H9 (cell line): ENCODE results near the gene CERS6. TPM values are rescaled to one million over a fixed set of nuclear protein-coding genes. Genes with fewer than 3 reads are reported as not detected.

Experiments used
- DNase-seq: peaks from one replicate; pipeline ENCODE4 v3.0.0-alpha.2; 2017
- H2AFZ ChIP-seq: one replicate; pipeline ENCODE4 v1.6.1; 2013; ENCODE audit warnings: mild to moderate bottlenecking, low read length, control low read depth, moderate library complexity
- H2AK5ac ChIP-seq: 2 replicates; pipeline ENCODE4 v1.6.1; 2013; ENCODE audit warnings: low read length, control low read depth, mixed read lengths; ENCODE audit not compliant: insufficient read length
- H2BK120ac ChIP-seq: one replicate; pipeline ENCODE4 v1.6.1; 2013; ENCODE audit warnings: low read depth, mild to moderate bottlenecking, low read length, control low read depth, inconsistent platforms; ENCODE audit not compliant: poor library complexity, severe bottlenecking
- H2BK12ac ChIP-seq: 2 replicates; pipeline ENCODE4 v1.6.1; 2013; ENCODE audit warnings: low read length, control low read depth, mixed read lengths, low read depth; ENCODE audit not compliant: insufficient read length
- H2BK15ac ChIP-seq: 2 replicates; pipeline ENCODE4 v1.6.1; 2013; ENCODE audit warnings: low read depth, low read length, control low read depth
- H2BK20ac ChIP-seq: one replicate; pipeline ENCODE4 v1.6.1; 2013; ENCODE audit warnings: low read depth, mild to moderate bottlenecking, low read length, control low read depth, inconsistent platforms; ENCODE audit not compliant: poor library complexity, severe bottlenecking
- H2BK5ac ChIP-seq: 2 replicates; pipeline ENCODE4 v1.6.1; 2013; ENCODE audit warnings: low read length, control low read depth, mixed read lengths; ENCODE audit not compliant: insufficient read length
- H3K14ac ChIP-seq: 2 replicates; pipeline ENCODE4 v1.6.1; 2013; ENCODE audit warnings: low read length, control low read depth; ENCODE audit not compliant: insufficient read depth
- H3K18ac ChIP-seq: 2 replicates; pipeline ENCODE4 v1.6.1; 2013; ENCODE audit warnings: low read depth, mild to moderate bottlenecking, mixed read lengths, low read length, control low read depth; ENCODE audit not compliant: insufficient read length
- H3K23ac ChIP-seq: 2 replicates; pipeline ENCODE4 v1.6.1; 2013; ENCODE audit warnings: low read length, control low read depth, mixed read lengths, low read depth; ENCODE audit not compliant: insufficient read length
- H3K23me2 ChIP-seq: 2 replicates; pipeline ENCODE4 v1.6.1; 2013; ENCODE audit warnings: low read depth, mild to moderate bottlenecking, mixed read lengths, low read length, control low read depth; ENCODE audit not compliant: insufficient read length, poor library complexity, severe bottlenecking
- H3K27ac ChIP-seq: 2 replicates; pipeline ENCODE4 v1.5.1; 2013; ENCODE audit warnings: low read length, control low read depth, mixed read lengths, low read depth; ENCODE audit not compliant: insufficient read length
- H3K27me3 ChIP-seq: 2 replicates; pipeline ENCODE4 v1.6.1; 2013; ENCODE audit warnings: low read length, control low read depth, inconsistent platforms; ENCODE audit not compliant: insufficient read depth
- H3K4ac ChIP-seq: 2 replicates; pipeline ENCODE4 v1.6.1; 2013; ENCODE audit warnings: low read depth, mild to moderate bottlenecking, control low read depth, inconsistent platforms, low read length, moderate library complexity
- H3K4me1 ChIP-seq: 2 replicates; pipeline ENCODE4 v1.6.1; 2013; ENCODE audit warnings: low read length, control low read depth, inconsistent platforms; ENCODE audit not compliant: insufficient read depth
- H3K4me2 ChIP-seq: 2 replicates; pipeline ENCODE4 v1.6.1; 2013; ENCODE audit warnings: low read length, control low read depth, mixed read lengths; ENCODE audit not compliant: insufficient read length, insufficient read depth
- H3K56ac ChIP-seq: 2 replicates; pipeline ENCODE4 v1.6.1; 2013; ENCODE audit warnings: low read depth, mild to moderate bottlenecking, mixed read lengths, low read length, control low read depth; ENCODE audit not compliant: insufficient read length
- H3K79me1 ChIP-seq: 2 replicates; pipeline ENCODE4 v1.6.1; 2013; ENCODE audit warnings: low read depth, mild to moderate bottlenecking, moderate library complexity, low read length, control low read depth, inconsistent platforms; ENCODE audit not compliant: insufficient read depth, poor library complexity, severe bottlenecking
- H3K79me2 ChIP-seq: 2 replicates; pipeline ENCODE4 v1.6.1; 2013; ENCODE audit warnings: low read length, control low read depth, inconsistent platforms; ENCODE audit not compliant: insufficient read depth
- H3K9ac ChIP-seq: 2 replicates; pipeline ENCODE4 v1.6.1; 2013; ENCODE audit warnings: low read length, control low read depth, mixed read lengths; ENCODE audit not compliant: insufficient read length; ENCODE audit errors: extremely low read depth
- H3K9me3 ChIP-seq: one replicate; pipeline ENCODE4 v1.6.1; 2013; ENCODE audit warnings: low read depth, low read length, inconsistent platforms; ENCODE audit not compliant: control insufficient read depth
- H3T11ph ChIP-seq: one replicate; pipeline ENCODE4 v1.6.1; 2013; ENCODE audit warnings: mild to moderate bottlenecking, low read length, control low read depth, inconsistent platforms
- H4K20me1 ChIP-seq: one replicate; pipeline ENCODE4 v1.6.1; 2013; ENCODE audit not compliant: control insufficient read depth, insufficient read length, insufficient read depth
- H4K5ac ChIP-seq: 2 replicates; pipeline ENCODE4 v1.6.1; 2013; ENCODE audit warnings: low read depth, mild to moderate bottlenecking, mixed read lengths, low read length, control low read depth; ENCODE audit not compliant: insufficient read length
- H4K8ac ChIP-seq: replicated peaks from 2 replicates; pipeline ENCODE4 v1.6.1; 2013; ENCODE audit warnings: low read length, control low read depth, mixed read lengths, low read depth; ENCODE audit not compliant: insufficient read length
- H4K91ac ChIP-seq: 2 replicates; pipeline ENCODE4 v1.6.1; 2013; ENCODE audit warnings: low read depth, mild to moderate bottlenecking, moderate library complexity, mixed read lengths, low read length, control low read depth; ENCODE audit not compliant: insufficient read length
- H3K27ac Mint-ChIP-seq, 3 experiments: 2 replicates in 2 of 3; 3 replicates in 1 of 3; pipeline ENCODE4 v1.8.0; 2020 to 2021; ENCODE audit warnings: mixed read lengths in 3 of 3, mild to moderate bottlenecking in 1 of 3, moderate library complexity in 1 of 3
- H3K27me3 Mint-ChIP-seq: 2 replicates; pipeline ENCODE4 v1.8.0; 2021; ENCODE audit warnings: low read depth, mild to moderate bottlenecking, moderate library complexity, mixed read lengths
- H3K36me3 Mint-ChIP-seq, 3 experiments: 2 replicates in 2 of 3; 3 replicates in 1 of 3; pipeline ENCODE4 v1.8.0; 2020 to 2021; ENCODE audit warnings: low read depth in 3 of 3, mixed read lengths in 3 of 3; ENCODE audit not compliant: insufficient read depth in 1 of 3
- H3K4me1 Mint-ChIP-seq, 2 experiments: 2 replicates each; pipeline ENCODE4 v1.8.0; 2020; ENCODE audit warnings: mixed read lengths in 2 of 2
- H3K4me3 Mint-ChIP-seq, 2 experiments: 2 replicates in 1 of 2; 3 replicates in 1 of 2; pipeline ENCODE4 v1.8.0; 2020 to 2021; ENCODE audit warnings: mild to moderate bottlenecking in 2 of 2, mixed read lengths in 2 of 2, moderate library complexity in 1 of 2
- H3K9me3 Mint-ChIP-seq, 2 experiments: 2 replicates in 1 of 2; 3 replicates in 1 of 2; pipeline ENCODE4 v1.8.0; 2020; ENCODE audit warnings: mild to moderate bottlenecking in 2 of 2, mixed read lengths in 2 of 2, moderate library complexity in 1 of 2
- CTCF ChIP-seq: fragments of 200-600 bp; sonication (generic); conservative IDR thresholded peaks from 3 replicates; pipeline ENCODE4 v1.8.0; 2021; ENCODE audit warnings: antibody characterized with exemption, mild to moderate bottlenecking
- WGBS: extraction: QIAGEN DNeasy Blood & Tissue Kit; methylation state at CpG from one replicate; pipeline ENCODE4 v1.1.7; 2013; ENCODE audit warnings: missing lambda C conversion rate, low lambda C conversion rate, mixed read lengths; ENCODE audit not compliant: insufficient read length; ENCODE audit errors: extremely low coverage; 5-methylcytosine and 5-hydroxymethylcytosine counted together
- total RNA-seq: library from RNA; stranded (reverse); gene quantifications from 2 replicates; pipeline ENCODE4 v1.2.1, GENCODE V29; 2021

Gene CERS6
- total RNA-seq, 1 experiment from 2014 or later, result 17.7 TPM

- Histone ChIP-seq H2BK5ac (no peak overlapping the region), H2BK120ac (no peak overlapping the region), H3K4me2 (no peak overlapping the region), H2BK15ac (no peak overlapping the region), H2AK5ac (no peak overlapping the region), H3K4ac (no peak overlapping the region), H3K79me2 (no peaks in the 10 kb centered on the region), H4K20me1 (no peaks in the 10 kb centered on the region), H3K23ac (no peak overlapping the region), H3K27ac (no peak overlapping the region), H3K14ac (no peak overlapping the region), H2AFZ (no peak overlapping the region), H3K27me3 (no peaks in the 10 kb centered on the region), H3K23me2 (no peaks in the 10 kb centered on the region), H3K56ac (no peak overlapping the region), H3K9me3 (no peaks in the 10 kb centered on the region), H3K9ac (no peak overlapping the region), H3K18ac (no peak overlapping the region), H3K79me1 (no peaks in the 10 kb centered on the region), H4K8ac (no peak overlapping the region), H3K4me1 (peaks cover 7% of the 10 kb centered on the region; the same call in 1 of the 2 replicates), H4K91ac (no peak overlapping the region), H2BK20ac (no peak overlapping the region), H4K5ac (no peak overlapping the region), H3T11ph (no peak overlapping the region), H2BK12ac (no peak overlapping the region)
- Mint-ChIP-seq H3K4me3 (no peak overlapping the region), H3K4me1 (peaks cover 28 to 30% of the 10 kb centered on the region in 2 experiments), H3K36me3 (no peaks in the 10 kb centered on the region; a peak in 1 of 7 replicates), H3K9me3 (no peaks in the 10 kb centered on the region), H3K27ac (no peak overlapping the region), H3K27me3 (no peaks in the 10 kb centered on the region; the same call in 1 of the 2 replicates)
- no peak for TF ChIP-seq CTCF
- no CpG with 5 or more reads among the region's 2 CpGs for WGBS
- DNase-seq, result no peak
Measured at GRCh38 chr2:168426861-168427260, 29.2 kb upstream of the CERS6 start.
